HCT116 (cell line): Measurements from ENCODE around the gene RAB3B. TPM values are rescaled to one million over a fixed set of nuclear protein-coding genes. Genes with fewer than 3 reads are reported as not detected.
A peak's percentile ranks its signal among the peaks of the same experiment; 100 is the strongest.

Source experiments
- ATAC-seq: fragments of 200-7000 bp; cut with Tn5 transposase; 2 replicates; pipeline ENCODE4 v1.9.1; 2020; ENCODE audit warnings: mild to moderate bottlenecking, moderate library complexity
- BruUV-seq: library from RNA; stranded (reverse); fragments of 400-500 nt; replicated peaks from 2 replicates; lab custom pipeline; 2021; lab: Mats Ljungman, UMichigan
- CTCF ChIA-PET: fragments of 300-600 bp; sonication (Branson Sonifier 250); formaldehyde crosslinking; loops from one replicate; lab custom pipeline; 2021; ENCODE audit warnings: antibody characterized with exemption; lab: Charles Lee
- POLR2A ChIA-PET: fragments of 300-600, 350-600 bp; sonication (Branson Sonifier 250); formaldehyde crosslinking; loops from one replicate; lab custom pipeline; 2021; ENCODE audit warnings: antibody characterized with exemption; lab: Charles Lee
- RAD21 ChIA-PET, 2 experiments: fragments of 300-600 bp; sonication (Branson Sonifier 250); formaldehyde crosslinking; loops; one replicate each; lab custom pipeline; 2023; ENCODE audit warnings: low total read pairs in 2 of 2; ENCODE audit not compliant: uncharacterized antibody in 2 of 2, unreplicated experiment in 2 of 2, low non-redundant PET in 1 of 2; lab: Charles Lee
- DNase-seq: peaks from one replicate; pipeline ENCODE4 v3.0.0-alpha.2; 2010; ENCODE audit warnings: low read depth, low spot score
- H2AFZ ChIP-seq: fragments of 200-600 bp; shearing (Covaris generic), sonication (generic); 2 replicates; pipeline ENCODE4 v1.6.1; 2017; ENCODE audit warnings: low read depth, mixed run types, mixed read lengths, antibody characterized with exemption, low read length; ENCODE audit not compliant: poor library complexity, severe bottlenecking
- H3K27ac ChIP-seq: 2 replicates; pipeline ENCODE4 v1.5.1; 2012; ENCODE audit warnings: low read depth, low read length
- H3K27me3 ChIP-seq: fragments of 200-600 bp; sonication (generic); 2 replicates; pipeline ENCODE4 v1.6.1; 2016; ENCODE audit warnings: mixed run types, low read length, mixed read lengths; ENCODE audit not compliant: insufficient read depth
- H3K36me3 ChIP-seq, 2 experiments: fragments of 200-500 bp in 1 of 2; fragments of 200-600 bp in 1 of 2; sonication (Bioruptor generic) in 1 of 2; sonication (generic) in 1 of 2; 2 replicates each; pipeline versions ENCODE4 v1.5.1 to v1.6.1; 2014 to 2016; ENCODE audit warnings: low read length in 2 of 2, inconsistent platforms in 1 of 2, mixed read lengths in 1 of 2, mixed run types in 1 of 2; ENCODE audit not compliant: insufficient read depth in 2 of 2, control insufficient read depth in 1 of 2
- H3K4me1 ChIP-seq, 2 experiments: fragments of 200-600 bp in 1 of 2; sonication (generic) in 1 of 2; 2 replicates each; pipeline versions ENCODE4 v1.5.1 to v1.6.1; 2012 to 2017; ENCODE audit warnings: low read length in 2 of 2, inconsistent platforms in 1 of 2, mild to moderate bottlenecking in 1 of 2, mixed read lengths in 1 of 2, mixed run types in 1 of 2, moderate library complexity in 1 of 2; ENCODE audit not compliant: insufficient read depth in 2 of 2, control insufficient read depth in 1 of 2
- H3K4me2 ChIP-seq: fragments of 200-600 bp; sonication (generic); 2 replicates; pipeline ENCODE4 v1.6.1; 2017; ENCODE audit warnings: mixed run types, low read length, mixed read lengths
- H3K4me3 ChIP-seq, 2 experiments: fragments of 200-600 bp in 1 of 2; sonication (generic) in 1 of 2; replicated peaks in 1 of 2; 2 replicates each; pipeline ENCODE4 v1.5.1; 2011 to 2016; ENCODE audit warnings: low read length in 2 of 2, control low read depth in 1 of 2, low read depth in 1 of 2, mild to moderate bottlenecking in 1 of 2, mixed read lengths in 1 of 2, mixed run types in 1 of 2
- H3K79me2 ChIP-seq: fragments of 200-600 bp; sonication (generic); 2 replicates; pipeline ENCODE4 v1.6.1; 2017; ENCODE audit warnings: mild to moderate bottlenecking, mixed run types, low read length, moderate library complexity, mixed read lengths; ENCODE audit not compliant: insufficient read depth
- H3K9ac ChIP-seq: fragments of 200-600 bp; sonication (generic); 2 replicates; pipeline ENCODE4 v1.6.1; 2016; ENCODE audit warnings: low read length, mixed read lengths
- H3K9me2 ChIP-seq: fragments of 200-600 bp; sonication (generic), shearing (Covaris generic); 2 replicates; pipeline ENCODE4 v1.6.1; 2017; ENCODE audit warnings: mixed run types, mild to moderate bottlenecking, moderate library complexity; ENCODE audit not compliant: insufficient read depth
- H3K9me3 ChIP-seq, 2 experiments: fragments of 200-500 bp in 1 of 2; fragments of 200-600 bp in 1 of 2; sonication (Bioruptor generic) in 1 of 2; sonication (generic) in 1 of 2; 2 replicates each; pipeline ENCODE4 v1.6.1; 2014 to 2017; ENCODE audit warnings: low read length in 2 of 2, mixed read lengths in 2 of 2, inconsistent platforms in 1 of 2, low read depth in 1 of 2, mild to moderate bottlenecking in 1 of 2, mixed run types in 1 of 2, moderate library complexity in 1 of 2; ENCODE audit not compliant: control insufficient read depth in 1 of 2, insufficient read depth in 1 of 2
- H4K20me1 ChIP-seq: fragments of 200-600 bp; sonication (generic), shearing (Covaris generic); 2 replicates; pipeline ENCODE4 v1.6.1; 2017; ENCODE audit warnings: mixed run types, mild to moderate bottlenecking, moderate library complexity; ENCODE audit not compliant: insufficient read depth
- CTCF ChIP-seq, 3 experiments: fragments of 200-600 bp in 1 of 3; sonication (generic) in 1 of 3; IDR thresholded peaks in 2 of 3; conservative IDR thresholded peaks in 1 of 3; 2 replicates each; pipeline ENCODE4 v1.5.1; 2012 to 2017; ENCODE audit warnings: low read depth in 2 of 3, low read length in 2 of 3, antibody characterized with exemption in 1 of 3, borderline replicate concordance in 1 of 3, control low read depth in 1 of 3, mild to moderate bottlenecking in 1 of 3, mixed read lengths in 1 of 3, mixed run types in 1 of 3, moderate library complexity in 1 of 3; ENCODE audit not compliant: insufficient read depth in 1 of 3
- EGR1 ChIP-seq: IDR thresholded peaks from 2 replicates; pipeline ENCODE4 v1.6.1; 2012; ENCODE audit warnings: low read depth
- EZH2 ChIP-seq: fragments of 200-600 bp; sonication (generic); IDR thresholded peaks from 2 replicates; pipeline ENCODE4 v1.6.1; 2017; ENCODE audit warnings: antibody characterized with exemption, mixed run types
- RAD21 ChIP-seq: IDR thresholded peaks from 2 replicates; pipeline ENCODE4 v1.6.1; 2012; ENCODE audit warnings: low read depth, mild to moderate bottlenecking
- REST ChIP-seq: IDR thresholded peaks from 2 replicates; pipeline ENCODE4 v1.6.1; 2012; ENCODE audit warnings: low read depth
- SP1 ChIP-seq: IDR thresholded peaks from 2 replicates; pipeline ENCODE4 v1.6.1; 2012; ENCODE audit warnings: low read depth
- SRF ChIP-seq: IDR thresholded peaks from 2 replicates; pipeline ENCODE4 v1.6.1; 2012; ENCODE audit warnings: low read depth
- TCF7L2 ChIP-seq: IDR thresholded peaks from 2 replicates; pipeline ENCODE4 v1.7.0; 2011; ENCODE audit warnings: borderline replicate concordance, inconsistent platforms; ENCODE audit not compliant: insufficient read depth, insufficient read length; ENCODE audit errors: extremely low read depth
- YY1 ChIP-seq: IDR thresholded peaks from 2 replicates; pipeline ENCODE4 v1.6.1; 2011; ENCODE audit warnings: low read length, low read depth, moderate library complexity, mild to moderate bottlenecking; ENCODE audit not compliant: insufficient replicate concordance; ENCODE audit errors: extremely low read depth
- ZBTB33 ChIP-seq: IDR thresholded peaks from 2 replicates; pipeline ENCODE4 v1.6.1; 2011; ENCODE audit warnings: mild to moderate bottlenecking, low read length, moderate library complexity; ENCODE audit not compliant: insufficient replicate concordance; ENCODE audit errors: extremely low read depth
- ZFX ChIP-seq: fragments of 450-650 bp; IDR thresholded peaks from 2 replicates; pipeline ENCODE4 v1.6.1; 2017
- ZNF274 ChIP-seq: fragments of 200-500 bp; sonication (Bioruptor generic); IDR thresholded peaks from 2 replicates; pipeline ENCODE4 v1.6.1; 2014; ENCODE audit warnings: mild to moderate bottlenecking, low read depth, low read length, inconsistent platforms
- intact Hi-C: fragments of 100-400 bp; cut with micrococcal nuclease; formaldehyde crosslinking; loops from 2 replicates; pipeline ENCODE4 v1.10.0; 2022
- total RNA-seq: library from RNA; stranded (reverse); gene quantifications from one replicate; pipeline ENCODE4 v1.2.1, GENCODE V29; 2021; ENCODE audit not compliant: unreplicated experiment

Gene RAB3B
- total RNA-seq, 1 experiment from 2014 or later: 15.1 TPM

- Histone ChIP-seq H4K20me1 (no peaks in the 10 kb centered on the region), H3K4me1 (peaks cover 0 to 4% of the 10 kb centered on the region in 2 experiments; a peak in 1 of 4 replicates), H3K36me3 (no peaks in the 10 kb centered on the region)
- no TSS peak for BruUV-seq
- TF ChIP-seq ZBTB33: no peak
- TF ChIP-seq RAD21: 0 out of 2 replicates have a peak, but pooled peaks have one; percentile 16
- TF ChIP-seq, all 23 proteins: peak for 1
- no peaks in the 10 kb centered on the region for H3K27me3 ChIP-seq
- no peaks in the 10 kb centered on the region for H3K9me3 ChIP-seq
- no peak overlapping the region for H2AFZ ChIP-seq
- no peak for DNase-seq
- ATAC-seq: no peak
- no peak overlapping the region for H3K4me3 ChIP-seq
- H3K79me2 ChIP-seq: no peaks in the 10 kb centered on the region
- H3K4me2 ChIP-seq: no peak overlapping the region
- intact Hi-C loops: no loop called here
- H3K9me2 ChIP-seq: no peaks in the 10 kb centered on the region
- no peak overlapping the region for H3K9ac ChIP-seq
- ChIA-PET POLR2A (no interaction called here), RAD21 (no interaction called here), CTCF (no interaction called here)
- no peak overlapping the region for H3K27ac ChIP-seq
These were observed 54.0 kb downstream of the RAB3B start for GRCh38 chr1:51936531-51936930.

- H4K20me1 ChIP-seq: no peaks in the 10 kb centered on the region
- no peak overlapping the region for H3K27ac ChIP-seq
- ChIA-PET RAD21 (no interaction called here), POLR2A (no interaction called here), CTCF (no interaction called here)
- ATAC-seq (no peak), DNase-seq (no peak)
- no peaks in the 10 kb centered on the region for H3K9me3 ChIP-seq
- no peaks in the 10 kb centered on the region for H3K79me2 ChIP-seq
- no peak overlapping the region for H3K4me2 ChIP-seq
- no TSS peak for BruUV-seq
- intact Hi-C loops: no loop called here
- H3K27me3 ChIP-seq: no peaks in the 10 kb centered on the region
- H3K9ac ChIP-seq: no peak overlapping the region
- no peak overlapping the region for H3K4me3 ChIP-seq
- H3K36me3 ChIP-seq: no peaks in the 10 kb centered on the region
- no peak overlapping the region for H2AFZ ChIP-seq
- no peaks in the 10 kb centered on the region for H3K4me1 ChIP-seq
- no peaks in the 10 kb centered on the region for H3K9me2 ChIP-seq
- TF ChIP-seq TCF7L2 (no peak), ZFX (no peak), CTCF (IDR thresholded peaks at IDR 0.05 in 2 of 3, conservative IDR thresholded peaks at IDR 0.05 in 1 of 3; ENCODE audit: borderline replicate concordance in 1 of 3, insufficient read depth in 1 of 3, low read depth in 2 of 3, low read length in 2 of 3) (no peak), SP1 (no peak), ZNF274 (no peak), EZH2 (no peak), REST (no peak), YY1 (no peak), SRF (no peak), EGR1 (no peak)
These were observed 57.2 kb downstream of the RAB3B start for GRCh38 chr1:51933344-51933743.
